Stomach (tissue), 4 donors: Measurements from ENCODE around the gene C2orf76.

Experiments used
- EP300 ChIP-seq: sonication (generic); formaldehyde crosslinking; IDR thresholded peaks from one replicate; pipeline ENCODE4 v1.6.1; 2017; ENCODE audit warnings: antibody characterized with exemption
- POLR2A ChIP-seq, 4 donors: fragments of 450-650 bp; IDR thresholded peaks; one replicate each; pipeline ENCODE4 v1.6.1; 2016; ENCODE audit warnings: antibody characterized with exemption in 4 of 4, control low read depth in 2 of 4, mild to moderate bottlenecking in 1 of 4, moderate library complexity in 1 of 4
- POLR2AphosphoS5 ChIP-seq, 3 donors: sonication (generic); formaldehyde crosslinking; IDR thresholded peaks; one replicate each; pipeline ENCODE4 v1.6.1; 2016; ENCODE audit warnings: antibody characterized with exemption in 3 of 3
- TF ChIP-seq, protein P1 (sequence below), 7 experiments: fragments of 450-650 bp in 4 of 7; fragments of 200-600 bp in 3 of 7; sonication (generic) in 3 of 7; IDR thresholded peaks; one replicate each; pipeline ENCODE4 v1.5.1; 2016 to 2019; ENCODE audit warnings: antibody characterized with exemption in 7 of 7, control low read depth in 2 of 7, mild to moderate bottlenecking in 1 of 7

DNA sequence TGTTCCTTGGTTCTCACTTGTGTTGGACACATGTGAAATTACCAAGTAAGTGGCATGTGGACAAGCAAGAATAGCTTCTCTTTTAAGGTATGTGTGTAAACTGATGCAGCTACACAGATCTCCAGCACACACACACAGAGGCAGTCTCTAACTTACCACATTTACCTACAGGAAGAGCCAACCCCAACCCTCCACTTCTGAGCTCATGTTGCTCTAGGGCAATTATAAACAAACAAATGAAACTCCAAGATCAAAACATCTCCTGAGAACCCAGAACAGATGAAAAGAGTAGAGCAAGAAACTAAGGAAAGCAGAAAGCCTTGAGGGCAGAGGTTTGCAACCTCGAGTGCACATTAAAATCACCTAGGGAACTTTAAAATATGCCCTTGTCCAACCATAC is 49.0 kb upstream of the C2orf76 start:
- TF ChIP-seq, protein P1, sequence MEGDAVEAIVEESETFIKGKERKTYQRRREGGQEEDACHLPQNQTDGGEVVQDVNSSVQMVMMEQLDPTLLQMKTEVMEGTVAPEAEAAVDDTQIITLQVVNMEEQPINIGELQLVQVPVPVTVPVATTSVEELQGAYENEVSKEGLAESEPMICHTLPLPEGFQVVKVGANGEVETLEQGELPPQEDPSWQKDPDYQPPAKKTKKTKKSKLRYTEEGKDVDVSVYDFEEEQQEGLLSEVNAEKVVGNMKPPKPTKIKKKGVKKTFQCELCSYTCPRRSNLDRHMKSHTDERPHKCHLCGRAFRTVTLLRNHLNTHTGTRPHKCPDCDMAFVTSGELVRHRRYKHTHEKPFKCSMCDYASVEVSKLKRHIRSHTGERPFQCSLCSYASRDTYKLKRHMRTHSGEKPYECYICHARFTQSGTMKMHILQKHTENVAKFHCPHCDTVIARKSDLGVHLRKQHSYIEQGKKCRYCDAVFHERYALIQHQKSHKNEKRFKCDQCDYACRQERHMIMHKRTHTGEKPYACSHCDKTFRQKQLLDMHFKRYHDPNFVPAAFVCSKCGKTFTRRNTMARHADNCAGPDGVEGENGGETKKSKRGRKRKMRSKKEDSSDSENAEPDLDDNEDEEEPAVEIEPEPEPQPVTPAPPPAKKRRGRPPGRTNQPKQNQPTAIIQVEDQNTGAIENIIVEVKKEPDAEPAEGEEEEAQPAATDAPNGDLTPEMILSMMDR (IDR thresholded peaks at IDR 0.05), result no peak
- TF ChIP-seq POLR2AphosphoS5 (IDR thresholded peaks at IDR 0.05), result no peak
- TF ChIP-seq EP300, result no peak
- no peak for TF ChIP-seq POLR2A (IDR thresholded peaks at IDR 0.05)
